ENCODE results near the gene TMEM239.

DNA sequence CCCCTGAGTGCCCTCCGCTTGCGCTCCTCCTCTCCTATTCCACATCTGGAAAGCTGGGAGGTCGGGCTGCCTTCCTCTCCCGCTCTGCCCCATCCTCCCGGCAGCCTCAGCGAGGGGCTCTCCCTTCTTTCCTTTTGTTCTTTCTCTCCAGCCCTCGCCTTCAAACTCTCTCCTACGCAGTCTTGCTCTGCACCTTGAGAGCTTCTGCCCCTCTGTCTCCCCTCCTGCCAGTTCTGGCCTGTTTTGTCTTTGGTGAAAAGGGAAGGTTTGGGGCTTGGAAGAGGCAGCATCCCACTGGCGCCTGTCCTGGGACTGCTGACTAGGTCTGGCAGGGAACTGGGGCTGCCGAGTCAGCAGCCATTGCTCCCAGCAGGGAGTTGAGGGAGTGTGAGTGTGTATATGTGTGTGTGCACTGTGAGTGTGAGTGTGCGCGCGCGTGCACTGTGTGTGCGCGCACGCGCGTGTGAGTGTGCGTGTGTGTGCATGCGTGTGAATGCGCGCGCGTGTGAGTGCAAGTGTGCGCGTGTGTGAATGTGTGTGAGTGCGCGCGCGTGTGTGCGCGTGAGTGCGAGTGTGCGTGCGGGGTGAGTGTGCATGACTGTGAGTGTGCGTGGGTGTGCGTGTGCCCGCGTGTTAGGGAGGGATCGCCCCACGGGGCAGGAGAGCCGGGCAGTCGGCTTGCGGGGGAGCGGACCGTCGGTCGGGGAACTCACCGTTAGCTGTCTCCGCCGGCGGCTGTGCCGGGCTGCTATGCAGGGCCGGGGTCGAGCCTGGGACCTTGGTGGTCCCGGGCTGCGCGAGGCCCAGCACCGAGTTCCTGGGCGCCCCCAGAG, 16.3 kb upstream of the TMEM239 start:
- no peak for TF ChIP-seq BHLHE40 (IDR thresholded peaks at IDR 0.05; ENCODE audit: borderline replicate concordance)
- TF ChIP-seq, protein P1, sequence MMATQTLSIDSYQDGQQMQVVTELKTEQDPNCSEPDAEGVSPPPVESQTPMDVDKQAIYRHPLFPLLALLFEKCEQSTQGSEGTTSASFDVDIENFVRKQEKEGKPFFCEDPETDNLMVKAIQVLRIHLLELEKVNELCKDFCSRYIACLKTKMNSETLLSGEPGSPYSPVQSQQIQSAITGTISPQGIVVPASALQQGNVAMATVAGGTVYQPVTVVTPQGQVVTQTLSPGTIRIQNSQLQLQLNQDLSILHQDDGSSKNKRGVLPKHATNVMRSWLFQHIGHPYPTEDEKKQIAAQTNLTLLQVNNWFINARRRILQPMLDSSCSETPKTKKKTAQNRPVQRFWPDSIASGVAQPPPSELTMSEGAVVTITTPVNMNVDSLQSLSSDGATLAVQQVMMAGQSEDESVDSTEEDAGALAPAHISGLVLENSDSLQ (IDR thresholded peaks at IDR 0.05) = no peak
- TF ChIP-seq ELF4 (IDR thresholded peaks at IDR 0.05) = no peak
- no peak for TF ChIP-seq ARNT (IDR thresholded peaks at IDR 0.05)
- TF ChIP-seq SP1 (IDR thresholded peaks at IDR 0.05) = no peak
- TF ChIP-seq NFRKB (IDR thresholded peaks at IDR 0.05) = no peak
- TF ChIP-seq ZNF384 (IDR thresholded peaks at IDR 0.05) = no peak
- no peak for TF ChIP-seq CTBP1 (IDR thresholded peaks at IDR 0.05; ENCODE audit: borderline replicate concordance)
- TF ChIP-seq SUZ12 (IDR thresholded peaks at IDR 0.05) = no peak
- TF ChIP-seq FOXM1 (IDR thresholded peaks at IDR 0.05; ENCODE audit: borderline replicate concordance) = no peak
- TF ChIP-seq L3MBTL2 (conservative IDR thresholded peaks at IDR 0.05) = no peak
- TF ChIP-seq FOXA1 (IDR thresholded peaks at IDR 0.05) = no peak
- TF ChIP-seq FOXK2 (IDR thresholded peaks at IDR 0.05) = no peak
- no peak for TF ChIP-seq HDGF (IDR thresholded peaks at IDR 0.05; ENCODE audit: borderline replicate concordance)

Measured in HEK293T (cell line).